Activated CD8-positive, alpha-beta memory T cell treated with anti-CD3 and anti-CD28 coated beads for 4 hours (primary cell): ENCODE data around the gene CLEC4G.
A peak's percentile ranks its signal among the peaks of the same experiment; 100 is the strongest.

ENCODE experiments used
- DNase-seq, 2 donors: peaks; one replicate each; pipeline ENCODE4 v3.0.0-alpha.2; 2020; ENCODE audit warnings: low read depth in 2 of 2

CLEC4G gene

GRCh38 chr19:7697721-7698287 is 34.1 kb downstream of the CLEC4G start:
- DNase-seq: no peak

DNA sequence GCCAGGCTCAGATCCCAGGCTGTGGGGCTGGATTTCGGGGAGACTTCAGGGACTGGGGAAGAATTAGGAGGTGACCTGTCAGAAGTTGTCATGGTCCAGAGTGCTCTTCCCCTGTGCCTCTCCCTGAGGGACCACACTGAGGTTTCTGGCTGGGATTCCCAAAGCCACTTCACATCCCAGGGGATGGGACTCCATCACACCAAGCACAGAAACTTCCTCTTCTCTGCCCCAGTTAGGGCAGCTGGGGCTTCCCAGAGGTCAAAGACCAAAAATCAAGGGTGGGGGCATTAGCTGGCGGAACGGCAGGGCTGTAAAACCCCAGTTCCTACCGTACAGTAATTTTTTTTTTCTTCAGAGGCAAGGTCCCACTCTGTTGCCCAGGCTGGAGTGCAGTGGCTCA is 37.4 kb downstream of the CLEC4G start:
- DNase-seq: no peak

DNA sequence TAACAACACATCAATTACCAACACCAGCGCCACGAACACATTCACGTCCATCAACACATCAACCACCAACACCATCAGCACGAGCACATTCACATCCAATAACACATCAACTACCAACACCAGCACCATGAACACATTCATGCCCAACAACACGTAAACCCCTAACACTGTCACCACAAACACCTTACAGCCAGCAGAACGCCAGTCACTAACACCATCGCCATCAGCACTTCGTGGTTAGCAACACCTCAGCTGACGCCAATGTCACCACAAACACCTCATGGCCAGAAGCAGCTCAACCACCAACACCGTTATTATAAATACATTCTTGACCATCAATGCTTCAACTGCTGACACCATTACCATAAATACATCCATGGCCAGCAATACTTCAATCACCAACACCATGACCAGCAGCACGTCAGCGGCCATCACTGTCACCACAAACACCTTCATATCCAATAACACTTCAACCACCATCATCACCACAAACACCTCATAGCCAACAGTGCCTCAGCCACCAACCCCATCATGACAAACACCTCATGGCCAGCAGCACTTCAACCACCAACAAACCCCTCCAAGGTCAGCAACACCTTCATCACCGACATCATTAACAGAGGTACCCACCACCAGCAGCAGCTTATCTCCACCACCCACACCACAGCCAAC is 39.4 kb downstream of the CLEC4G start:
- no peak for DNase-seq

GRCh38 chr19:7691497-7691896 is 40.4 kb downstream of the CLEC4G start:
- no peak for DNase-seq

- DNase-seq: no peak
Measured at GRCh38 chr19:7690779-7691258, 41.1 kb downstream of the CLEC4G start.

DNA sequence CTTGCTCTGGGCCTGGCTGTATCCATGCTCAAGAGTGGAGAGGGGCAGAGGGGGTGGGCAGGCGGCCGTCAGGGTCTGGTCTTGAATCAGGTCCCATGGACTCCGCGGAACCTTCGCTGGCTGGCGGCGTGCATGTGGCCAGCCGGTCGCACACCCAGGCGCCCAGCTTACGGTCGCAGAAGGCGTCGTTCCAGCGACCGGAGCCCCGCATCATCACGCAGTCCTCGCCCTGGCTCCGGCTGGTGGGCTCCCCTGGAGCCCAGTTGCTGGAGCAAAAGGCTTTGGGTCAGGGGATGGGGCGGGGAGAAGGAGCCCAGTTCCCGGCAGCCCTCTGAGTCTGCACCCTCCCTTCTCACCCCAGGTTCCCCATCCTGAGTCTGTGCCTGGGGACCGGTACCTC is 42.7 kb downstream of the CLEC4G start:
- DNase-seq: no peak

- DNase-seq: no peak
Measured at GRCh38 chr19:7687177-7687576, 44.7 kb downstream of the CLEC4G start.

DNA sequence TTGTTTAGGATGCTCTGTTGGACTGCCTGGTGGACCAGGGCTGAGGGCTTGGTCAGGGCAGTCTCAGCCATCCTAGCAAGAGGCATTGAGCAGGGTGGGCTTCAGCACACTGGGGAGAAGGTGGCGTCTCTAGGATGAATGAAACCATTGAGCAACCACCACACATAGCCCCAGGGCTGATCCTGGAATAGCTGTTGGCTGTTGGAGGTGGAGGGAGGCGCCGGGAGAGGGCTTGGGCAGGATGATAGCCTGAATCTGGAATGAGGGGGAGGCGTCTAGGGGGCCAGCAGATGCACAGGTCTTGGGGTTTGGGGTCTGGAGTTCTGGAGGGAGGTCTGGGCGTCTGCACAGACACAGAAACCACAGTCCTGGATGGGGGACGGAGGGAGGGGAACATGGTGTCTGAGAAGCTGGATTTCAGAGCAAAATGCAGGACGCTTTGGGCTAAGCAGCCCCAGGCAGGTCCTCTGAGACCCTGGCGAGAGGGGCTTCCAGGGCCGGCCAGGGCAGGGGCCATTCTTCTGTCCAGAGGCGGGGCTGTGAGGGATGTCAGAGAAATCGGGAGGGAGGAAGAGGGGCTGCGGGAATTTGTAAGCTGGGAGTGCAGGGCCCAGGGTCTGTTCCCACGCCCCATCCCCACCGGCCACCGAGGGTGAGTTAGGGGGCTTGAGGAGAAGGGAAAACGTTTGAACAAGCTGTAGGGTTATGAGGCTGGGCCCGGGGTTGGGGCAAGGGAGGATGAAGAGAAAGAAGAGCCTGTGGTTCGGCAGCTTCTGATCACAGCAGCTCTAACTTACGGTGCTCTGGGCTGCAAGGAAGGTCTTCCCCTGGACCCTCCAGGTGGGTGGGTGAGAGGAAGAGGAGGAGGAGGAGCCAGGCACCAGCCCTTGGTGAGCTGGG is 46.1 kb downstream of the CLEC4G start:
- DNase-seq: no peak

- DNase-seq: no peak
Measured at GRCh38 chr19:7682175-7682855, 49.6 kb downstream of the CLEC4G start.

DNA sequence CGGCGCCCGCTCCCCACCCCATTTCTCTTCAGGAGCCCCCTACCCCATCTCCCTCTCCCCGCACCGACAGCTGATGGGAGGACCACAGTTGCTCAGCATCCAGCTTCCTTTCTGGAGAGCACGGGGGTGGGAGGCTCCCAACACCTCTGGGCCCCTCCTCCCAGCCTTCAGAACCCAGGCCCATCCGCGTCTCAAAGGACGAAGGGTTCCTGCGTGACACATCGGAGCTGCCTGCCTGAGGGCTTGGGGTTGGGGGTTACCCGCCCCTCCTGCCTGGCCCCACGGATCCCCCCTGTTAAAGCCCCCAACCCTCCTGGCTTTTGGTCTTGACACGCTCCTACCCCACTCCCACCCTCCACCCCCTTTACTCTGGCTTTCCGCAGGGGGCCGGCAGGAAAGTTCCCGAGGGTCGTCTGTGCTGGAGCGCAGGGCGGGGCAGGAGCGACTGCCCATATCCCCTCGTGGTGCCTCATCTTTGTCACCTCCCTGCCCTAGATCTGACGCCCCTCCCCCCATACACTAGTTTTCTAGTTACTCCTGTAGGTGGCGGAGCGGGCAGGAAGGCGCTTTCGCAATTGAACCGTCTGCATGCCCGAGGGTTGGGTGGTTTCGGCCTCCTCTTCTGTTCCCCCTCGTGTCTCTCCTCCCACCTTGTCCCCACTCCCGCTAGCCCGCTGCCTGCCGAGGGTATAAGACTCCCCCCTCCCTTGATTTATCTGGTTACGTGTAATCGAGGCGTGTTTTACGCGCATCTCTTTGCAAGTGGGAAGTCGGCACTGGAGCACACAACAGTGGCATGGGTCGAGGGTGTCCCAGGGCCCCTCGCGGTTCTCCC is 50.4 kb downstream of the CLEC4G start:
- DNase-seq: peak; percentile 60 to 76

- DNase-seq: peak; percentile 69 to 71
Measured at GRCh38 chr19:7680606-7681339, 51.1 kb downstream of the CLEC4G start, which contains the start of gene TRAPPC5. Gene TRAPPC5 (plus strand): TSS chr19:7680833. CDS start chr19:7682254, 1,421 bp downstream.

DNA sequence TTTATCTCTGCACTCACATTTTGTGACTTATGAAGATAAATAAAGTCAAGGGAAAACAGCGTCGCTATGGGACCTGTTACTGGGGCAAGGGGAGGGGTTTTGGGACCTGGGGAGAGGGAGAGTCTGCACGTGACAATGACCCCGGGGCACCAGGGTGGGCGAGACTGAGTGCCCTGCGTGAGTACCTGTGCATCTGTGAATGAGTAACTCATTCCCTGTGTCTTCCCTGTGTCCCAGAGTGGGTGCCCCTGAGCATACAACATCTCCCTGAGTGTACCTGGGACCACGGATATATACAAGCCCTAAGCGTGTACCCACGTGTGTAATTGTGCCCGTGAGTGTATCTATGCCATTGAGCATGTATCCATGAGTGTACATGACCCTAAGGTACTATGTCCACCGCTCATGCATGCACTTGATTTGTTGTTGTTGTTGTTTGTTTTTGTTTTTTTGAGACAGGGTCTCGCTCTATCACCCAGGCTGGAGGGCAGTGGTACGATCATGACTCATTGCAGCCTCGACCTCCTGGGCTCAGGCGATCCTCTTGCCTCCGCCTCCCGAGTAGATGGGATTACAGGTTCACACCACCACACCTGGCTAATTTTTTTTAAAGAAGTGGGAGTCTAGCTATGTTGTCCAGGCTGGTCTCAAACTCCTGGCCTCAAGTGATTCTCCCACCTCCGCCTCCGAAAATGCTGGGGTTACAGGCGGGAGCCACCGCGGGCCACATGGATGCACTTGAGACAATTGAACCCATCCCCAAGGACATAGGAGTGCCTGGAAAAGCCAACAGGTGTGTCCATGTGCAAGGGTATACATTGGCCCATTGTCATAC is 51.9 kb downstream of the CLEC4G start:
- DNase-seq: no peak

GRCh38 chr19:7678971-7679751 is 52.7 kb downstream of the CLEC4G start:
- peak; percentile 26 to 62 for DNase-seq
